GM12878 (cell line): ENCODE results near the gene SLC25A27. TPM values are rescaled to one million over a fixed set of nuclear protein-coding genes. Genes with fewer than 3 reads are reported as not detected.

Experiments used
- BMI1 ChIP-seq: fragments of 450-650 bp; IDR thresholded peaks from 2 replicates; pipeline ENCODE4 v1.6.1; 2016; ENCODE audit warnings: mild to moderate bottlenecking, moderate library complexity, borderline replicate concordance
- BRCA1 ChIP-seq: IDR thresholded peaks from 2 replicates; pipeline ENCODE4 v1.6.1; 2011; ENCODE audit warnings: low read depth, low read length, improper control_type of control experiment
- EED ChIP-seq: sonication (generic); IDR thresholded peaks from 2 replicates; pipeline ENCODE4 v1.6.1; 2016; ENCODE audit warnings: antibody characterized with exemption, low read depth
- EP300 ChIP-seq, 2 experiments: fragments of 150-350 bp in 1 of 2; IDR thresholded peaks; 2 replicates each; pipeline ENCODE4 v1.6.1; 2011 to 2012; ENCODE audit warnings: low read depth in 2 of 2, low read length in 2 of 2, borderline replicate concordance in 1 of 2, improper control_type of control experiment in 1 of 2, inconsistent platforms in 1 of 2; ENCODE audit not compliant: control insufficient read depth in 1 of 2
- IKZF2 ChIP-seq, 2 experiments: fragments of 450-650 bp; IDR thresholded peaks; 2 replicates each; pipeline ENCODE4 v1.6.1; 2017; ENCODE audit warnings: mild to moderate bottlenecking in 2 of 2, moderate library complexity in 2 of 2
- JUND ChIP-seq: IDR thresholded peaks from 2 replicates; pipeline ENCODE4 v1.6.1; 2012; ENCODE audit warnings: low read depth, mild to moderate bottlenecking, low read length, improper control_type of control experiment, moderate library complexity
- NFYA ChIP-seq: IDR thresholded peaks from 2 replicates; pipeline ENCODE4 v1.6.1; 2011; ENCODE audit warnings: low read depth, mild to moderate bottlenecking, low read length, improper control_type of control experiment, borderline replicate concordance
- NR2C2 ChIP-seq: IDR thresholded peaks from 2 replicates; pipeline ENCODE4 v1.6.1; 2011; ENCODE audit warnings: borderline replicate concordance, low read depth; ENCODE audit not compliant: control insufficient read depth, insufficient read length
- RBBP5 ChIP-seq: fragments of 200-600 bp; sonication (generic); conservative IDR thresholded peaks from 2 replicates; pipeline ENCODE4 v1.6.1; 2016
- RCOR1 ChIP-seq: conservative IDR thresholded peaks from 2 replicates; pipeline ENCODE4 v1.6.1; 2012; ENCODE audit warnings: low read depth, low read length, improper control_type of control experiment
- TCF7 ChIP-seq: IDR thresholded peaks from 2 replicates; pipeline ENCODE4 v1.6.1; 2014; ENCODE audit warnings: antibody characterized with exemption, borderline replicate concordance
- ZNF274 ChIP-seq: IDR thresholded peaks from one replicate; pipeline ENCODE4 v1.8.0; 2011; ENCODE audit not compliant: insufficient read length, insufficient read depth
- polyA plus RNA-seq, 11 experiments: library from polyadenylated mRNA; depleted of rRNA in 4 of 11; unstranded in 6 of 11; stranded (reverse) in 5 of 11; fragments of >200 nt; fragmentation: Nextera tagmentation in 4 of 11; fragmentation: Illumina TruSeq in 1 of 11; extraction: Ambion mirVana in 4 of 11; extraction: Trizol in 1 of 11; gene quantifications; 1 replicate in 1 of 11; 2 replicates in 10 of 11; pipeline versions ENCODE4 v1.2.1 to v1.2.3, GENCODE V29; 2011 to 2016; ENCODE audit warnings: inconsistent platforms in 2 of 11, missing spikeins in 2 of 11, low read depth in 1 of 11
- total RNA-seq, 4 experiments: library from RNA; depleted of rRNA in 3 of 4; stranded (reverse); fragments of >200 nt in 3 of 4; fragmentation: Illumina TruSeq in 1 of 4; extraction: Trizol in 1 of 4; gene quantifications; 2 replicates each; pipeline versions ENCODE4 v1.2.1 to v1.2.3, GENCODE V29; 2013 to 2021
- TF ChIP-seq, protein P1 (sequence below): fragments of 450-650 bp; IDR thresholded peaks from 2 replicates; pipeline ENCODE4 v1.6.1; 2017; ENCODE audit warnings: borderline replicate concordance
- TF ChIP-seq, protein P2 (sequence below): fragments of 450-650 bp; IDR thresholded peaks from 2 replicates; pipeline ENCODE4 v1.6.1; 2017; ENCODE audit warnings: mild to moderate bottlenecking, low read depth, inconsistent platforms; ENCODE audit not compliant: poor library complexity, severe bottlenecking

Gene SLC25A27
- total and polyA plus RNA-seq, 10 of the 15 experiments (the other 5 are each of a cell fraction or from before 2014, with no cell fraction given): not detected

GRCh38 chr6:46657642-46658041 lies 4.9 kb downstream of the SLC25A27 start (continued):
- TF ChIP-seq, protein P1, sequence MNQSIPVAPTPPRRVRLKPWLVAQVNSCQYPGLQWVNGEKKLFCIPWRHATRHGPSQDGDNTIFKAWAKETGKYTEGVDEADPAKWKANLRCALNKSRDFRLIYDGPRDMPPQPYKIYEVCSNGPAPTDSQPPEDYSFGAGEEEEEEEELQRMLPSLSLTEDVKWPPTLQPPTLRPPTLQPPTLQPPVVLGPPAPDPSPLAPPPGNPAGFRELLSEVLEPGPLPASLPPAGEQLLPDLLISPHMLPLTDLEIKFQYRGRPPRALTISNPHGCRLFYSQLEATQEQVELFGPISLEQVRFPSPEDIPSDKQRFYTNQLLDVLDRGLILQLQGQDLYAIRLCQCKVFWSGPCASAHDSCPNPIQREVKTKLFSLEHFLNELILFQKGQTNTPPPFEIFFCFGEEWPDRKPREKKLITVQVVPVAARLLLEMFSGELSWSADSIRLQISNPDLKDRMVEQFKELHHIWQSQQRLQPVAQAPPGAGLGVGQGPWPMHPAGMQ: no peak
- no peak for TF ChIP-seq EED
- no peak for TF ChIP-seq ZNF274
- no peak for TF ChIP-seq RCOR1
- TF ChIP-seq BMI1: no peak
- TF ChIP-seq JUND: no peak
- no peak for TF ChIP-seq RBBP5
- no peak for TF ChIP-seq TCF7
- no peak for TF ChIP-seq BRCA1
- TF ChIP-seq IKZF2 (IDR thresholded peaks at IDR 0.05): no peak
- TF ChIP-seq, protein P2, sequence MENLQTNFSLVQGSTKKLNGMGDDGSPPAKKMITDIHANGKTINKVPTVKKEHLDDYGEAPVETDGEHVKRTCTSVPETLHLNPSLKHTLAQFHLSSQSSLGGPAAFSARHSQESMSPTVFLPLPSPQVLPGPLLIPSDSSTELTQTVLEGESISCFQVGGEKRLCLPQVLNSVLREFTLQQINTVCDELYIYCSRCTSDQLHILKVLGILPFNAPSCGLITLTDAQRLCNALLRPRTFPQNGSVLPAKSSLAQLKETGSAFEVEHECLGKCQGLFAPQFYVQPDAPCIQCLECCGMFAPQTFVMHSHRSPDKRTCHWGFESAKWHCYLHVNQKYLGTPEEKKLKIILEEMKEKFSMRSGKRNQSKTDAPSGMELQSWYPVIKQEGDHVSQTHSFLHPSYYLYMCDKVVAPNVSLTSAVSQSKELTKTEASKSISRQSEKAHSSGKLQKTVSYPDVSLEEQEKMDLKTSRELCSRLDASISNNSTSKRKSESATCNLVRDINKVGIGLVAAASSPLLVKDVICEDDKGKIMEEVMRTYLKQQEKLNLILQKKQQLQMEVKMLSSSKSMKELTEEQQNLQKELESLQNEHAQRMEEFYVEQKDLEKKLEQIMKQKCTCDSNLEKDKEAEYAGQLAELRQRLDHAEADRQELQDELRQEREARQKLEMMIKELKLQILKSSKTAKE: no peak
- TF ChIP-seq NFYA: no peak
- TF ChIP-seq EP300 (IDR thresholded peaks at IDR 0.05; ENCODE audit: borderline replicate concordance in 1 of 2, control insufficient read depth in 1 of 2, low read depth in 2 of 2, low read length in 2 of 2): no peak
- no peak for TF ChIP-seq NR2C2
